H1 (cell line): ENCODE data around the gene CLEC2B.
A peak's percentile ranks its signal among the peaks of the same experiment; 100 is the strongest.

ENCODE experiments used
- CHD2 ChIP-seq: IDR thresholded peaks from 2 replicates; pipeline ENCODE4 v1.6.1; 2012; ENCODE audit warnings: low read length, improper control_type of control experiment
- EZH2 ChIP-seq: fragments of 200-600 bp; sonication (generic); IDR thresholded peaks from 2 replicates; pipeline ENCODE4 v1.7.1; 2012; ENCODE audit warnings: low read depth, mild to moderate bottlenecking, moderate library complexity, low read length, inconsistent platforms; ENCODE audit not compliant: severe bottlenecking
- NRF1 ChIP-seq: IDR thresholded peaks from 2 replicates; pipeline ENCODE4 v1.6.1; 2011; ENCODE audit warnings: mild to moderate bottlenecking, low read depth, low read length, improper control_type of control experiment
- POLR2A ChIP-seq, 2 experiments: IDR thresholded peaks; 1 replicate in 1 of 2; 2 replicates in 1 of 2; pipeline ENCODE4 v1.6.1; 2011; ENCODE audit warnings: low read depth in 2 of 2, low read length in 2 of 2, mild to moderate bottlenecking in 2 of 2; ENCODE audit errors: control extremely low read depth in 1 of 2
- POLR2AphosphoS5 ChIP-seq: IDR thresholded peaks from 2 replicates; pipeline ENCODE4 v1.6.1; 2011; ENCODE audit warnings: low read depth, low read length
- SIN3A ChIP-seq, 2 experiments: IDR thresholded peaks in 1 of 2; conservative IDR thresholded peaks in 1 of 2; 2 replicates each; pipeline ENCODE4 v1.6.1; 2011 to 2012; ENCODE audit warnings: low read length in 2 of 2, improper control_type of control experiment in 1 of 2, low read depth in 1 of 2, mild to moderate bottlenecking in 1 of 2
- TCF12 ChIP-seq: IDR thresholded peaks from 2 replicates; pipeline ENCODE4 v1.6.1; 2011; ENCODE audit warnings: low read depth, mild to moderate bottlenecking, low read length
- TF ChIP-seq, protein P1 (sequence below): IDR thresholded peaks from 2 replicates; pipeline ENCODE4 v1.6.1; 2011; ENCODE audit warnings: low read length, improper control_type of control experiment
- TF ChIP-seq, protein P2 (sequence below), 3 experiments: IDR thresholded peaks; 1 replicate in 2 of 3; 2 replicates in 1 of 3; pipeline versions ENCODE4 v1.5.1 to v1.6.1; 2011; ENCODE audit warnings: low read length in 3 of 3, mild to moderate bottlenecking in 3 of 3, inconsistent platforms in 2 of 3, low read depth in 1 of 3, moderate library complexity in 1 of 3; ENCODE audit not compliant: insufficient read depth in 1 of 3; ENCODE audit errors: control extremely low read depth in 1 of 3

DNA sequence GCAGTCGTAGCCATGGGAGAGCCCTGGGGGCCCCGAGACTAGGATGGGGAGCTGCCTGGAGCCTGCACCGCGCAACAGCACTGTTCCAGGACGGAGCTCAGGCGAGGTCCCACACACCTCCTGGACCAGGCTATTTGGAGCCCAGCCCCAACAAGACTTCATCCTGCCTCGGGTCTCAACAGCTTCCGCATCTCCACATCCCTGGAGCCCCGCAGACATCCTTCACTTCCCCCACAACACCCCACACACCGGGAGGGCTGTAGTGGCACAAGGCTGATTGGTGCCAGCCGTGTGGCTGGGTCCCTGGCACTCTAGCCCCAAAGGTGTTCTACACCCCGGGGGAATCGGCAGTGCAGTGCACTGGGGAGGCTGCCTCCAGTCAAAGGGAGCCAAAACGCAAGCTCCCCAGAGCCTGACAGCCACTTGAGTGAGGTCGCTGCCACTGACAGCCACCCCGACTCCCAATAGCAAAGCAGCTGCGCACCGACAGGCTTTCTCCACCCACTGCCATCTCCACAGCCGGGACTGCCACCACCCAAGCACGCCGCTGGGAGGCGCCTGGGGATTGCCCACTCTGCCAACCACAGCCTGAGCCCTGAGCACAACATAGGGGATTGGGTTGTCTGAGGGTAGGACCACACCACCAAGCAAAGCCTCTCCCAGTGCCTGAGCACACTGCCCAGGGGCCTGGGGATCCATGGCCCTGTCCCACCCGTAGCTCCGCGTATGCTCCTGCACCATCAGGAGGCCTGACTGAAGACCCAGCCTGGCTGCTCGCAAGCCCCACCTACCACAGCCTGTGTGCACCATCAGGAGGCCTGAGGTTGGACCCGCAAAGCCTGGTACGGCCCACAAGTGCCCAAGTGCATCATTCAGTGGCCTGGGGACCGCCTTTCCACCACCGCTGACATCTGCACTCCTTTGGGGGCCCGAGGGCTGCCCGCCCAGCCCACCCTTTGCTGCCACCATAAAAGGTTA is 55.0 kb downstream of the CLEC2B start:
- TF ChIP-seq EZH2: no peak
- no peak for TF ChIP-seq POLR2A (IDR thresholded peaks at IDR 0.05; ENCODE audit: control extremely low read depth in 1 of 2, low read depth in 2 of 2, low read length in 2 of 2)
- TF ChIP-seq, protein P1, sequence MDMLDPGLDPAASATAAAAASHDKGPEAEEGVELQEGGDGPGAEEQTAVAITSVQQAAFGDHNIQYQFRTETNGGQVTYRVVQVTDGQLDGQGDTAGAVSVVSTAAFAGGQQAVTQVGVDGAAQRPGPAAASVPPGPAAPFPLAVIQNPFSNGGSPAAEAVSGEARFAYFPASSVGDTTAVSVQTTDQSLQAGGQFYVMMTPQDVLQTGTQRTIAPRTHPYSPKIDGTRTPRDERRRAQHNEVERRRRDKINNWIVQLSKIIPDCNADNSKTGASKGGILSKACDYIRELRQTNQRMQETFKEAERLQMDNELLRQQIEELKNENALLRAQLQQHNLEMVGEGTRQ: no peak
- TF ChIP-seq, protein P2, sequence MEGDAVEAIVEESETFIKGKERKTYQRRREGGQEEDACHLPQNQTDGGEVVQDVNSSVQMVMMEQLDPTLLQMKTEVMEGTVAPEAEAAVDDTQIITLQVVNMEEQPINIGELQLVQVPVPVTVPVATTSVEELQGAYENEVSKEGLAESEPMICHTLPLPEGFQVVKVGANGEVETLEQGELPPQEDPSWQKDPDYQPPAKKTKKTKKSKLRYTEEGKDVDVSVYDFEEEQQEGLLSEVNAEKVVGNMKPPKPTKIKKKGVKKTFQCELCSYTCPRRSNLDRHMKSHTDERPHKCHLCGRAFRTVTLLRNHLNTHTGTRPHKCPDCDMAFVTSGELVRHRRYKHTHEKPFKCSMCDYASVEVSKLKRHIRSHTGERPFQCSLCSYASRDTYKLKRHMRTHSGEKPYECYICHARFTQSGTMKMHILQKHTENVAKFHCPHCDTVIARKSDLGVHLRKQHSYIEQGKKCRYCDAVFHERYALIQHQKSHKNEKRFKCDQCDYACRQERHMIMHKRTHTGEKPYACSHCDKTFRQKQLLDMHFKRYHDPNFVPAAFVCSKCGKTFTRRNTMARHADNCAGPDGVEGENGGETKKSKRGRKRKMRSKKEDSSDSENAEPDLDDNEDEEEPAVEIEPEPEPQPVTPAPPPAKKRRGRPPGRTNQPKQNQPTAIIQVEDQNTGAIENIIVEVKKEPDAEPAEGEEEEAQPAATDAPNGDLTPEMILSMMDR (IDR thresholded peaks at IDR 0.05; ENCODE audit: control extremely low read depth in 1 of 3, insufficient read depth in 1 of 3, low read depth in 1 of 3, low read length in 3 of 3): peak; percentile 94 to 98 (median 95)
- TF ChIP-seq NRF1: no peak
- TF ChIP-seq TCF12: no peak
- peak; percentile 31; the same call in 1 of the 2 replicates for TF ChIP-seq CHD2
- TF ChIP-seq POLR2AphosphoS5: no peak
- peak; percentile 66 to 81; a peak in 2 of 4 replicates for TF ChIP-seq SIN3A (conservative IDR thresholded peaks at IDR 0.05 in 1 of 2, IDR thresholded peaks at IDR 0.05 in 1 of 2; ENCODE audit: low read depth in 1 of 2, low read length in 2 of 2)
